Astrocyte (in vitro differentiated cells and primary cell): ENCODE measurements around the gene ZNF532. TPM values are rescaled to one million over a fixed set of nuclear protein-coding genes. Genes with fewer than 3 reads are reported as not detected.

ENCODE experiments used
- DNase-seq: peaks from one replicate; pipeline ENCODE4 v3.0.0-alpha.2; 2010; ENCODE audit warnings: low read depth
- FAIRE-seq: peaks from 2 replicates; lab custom pipeline; 2011; peaks lifted over from hg19 to GRCh38; lab: Jason Lieb, UNC
- H2AFZ ChIP-seq: 2 replicates; pipeline ENCODE4 v1.6.0; 2012; ENCODE audit warnings: low read depth, low read length, inconsistent platforms
- H3K27ac ChIP-seq: 2 replicates; pipeline ENCODE4 v1.5.1; 2011; ENCODE audit warnings: low read depth, low read length, inconsistent platforms
- H3K27me3 ChIP-seq: 2 replicates; pipeline ENCODE4 v1.6.0; 2011; ENCODE audit warnings: low read length, inconsistent platforms; ENCODE audit not compliant: insufficient read depth
- H3K36me3 ChIP-seq: 2 replicates; pipeline ENCODE4 v1.5.1; 2011; ENCODE audit warnings: low read length, inconsistent platforms; ENCODE audit not compliant: insufficient read depth
- H3K4me1 ChIP-seq: 2 replicates; pipeline ENCODE4 v1.5.1; 2011; ENCODE audit warnings: low read length, inconsistent platforms; ENCODE audit not compliant: insufficient read depth
- H3K4me2 ChIP-seq: 2 replicates; pipeline ENCODE4 v1.6.0; 2012; ENCODE audit warnings: low read length, inconsistent platforms
- H3K4me3 ChIP-seq: 2 replicates; pipeline ENCODE4 v1.5.1; 2011; ENCODE audit warnings: low read depth, mild to moderate bottlenecking, low read length, inconsistent platforms; ENCODE audit not compliant: insufficient read depth
- H3K79me2 ChIP-seq: 2 replicates; pipeline ENCODE4 v1.6.0; 2012; ENCODE audit warnings: mild to moderate bottlenecking, low read length, inconsistent platforms; ENCODE audit not compliant: insufficient read depth
- H3K9ac ChIP-seq: 2 replicates; pipeline ENCODE4 v1.6.0; 2012; ENCODE audit warnings: mild to moderate bottlenecking, low read length, inconsistent platforms
- H3K9me3 ChIP-seq: 2 replicates; pipeline ENCODE4 v1.5.1; 2012; ENCODE audit warnings: low read depth, mild to moderate bottlenecking, low read length, inconsistent platforms; ENCODE audit not compliant: insufficient read depth
- H4K20me1 ChIP-seq: 2 replicates; pipeline ENCODE4 v1.6.0; 2012; ENCODE audit warnings: low read length, inconsistent platforms; ENCODE audit not compliant: insufficient read depth
- H3K27ac Mint-ChIP-seq: one replicate; pipeline ENCODE4 v1.8.0; 2021; ENCODE audit warnings: mild to moderate bottlenecking, mixed read lengths; ENCODE audit not compliant: unreplicated experiment
- H3K27me3 Mint-ChIP-seq: one replicate; pipeline ENCODE4 v1.8.0; 2021; ENCODE audit warnings: low read depth, mixed read lengths; ENCODE audit not compliant: unreplicated experiment
- H3K36me3 Mint-ChIP-seq: one replicate; pipeline ENCODE4 v1.8.0; 2021; ENCODE audit warnings: low read depth, mixed read lengths; ENCODE audit not compliant: unreplicated experiment
- H3K4me1 Mint-ChIP-seq: one replicate; pipeline ENCODE4 v1.8.0; 2021; ENCODE audit warnings: low read depth, mixed read lengths; ENCODE audit not compliant: unreplicated experiment
- H3K4me3 Mint-ChIP-seq: one replicate; pipeline ENCODE4 v1.8.0; 2021; ENCODE audit warnings: mild to moderate bottlenecking, moderate library complexity, mixed read lengths; ENCODE audit not compliant: unreplicated experiment
- H3K9me3 Mint-ChIP-seq: one replicate; pipeline ENCODE4 v1.8.0; 2021; ENCODE audit warnings: mild to moderate bottlenecking, mixed read lengths; ENCODE audit not compliant: unreplicated experiment
- CTCF ChIP-seq: IDR thresholded peaks from 2 replicates; pipeline ENCODE4 v1.5.1; 2011; ENCODE audit warnings: low read depth, mild to moderate bottlenecking, inconsistent platforms, low read length, moderate library complexity; ENCODE audit not compliant: insufficient read depth
- EZH2 ChIP-seq: IDR thresholded peaks from 2 replicates; pipeline ENCODE4 v1.6.1; 2012; ENCODE audit warnings: mild to moderate bottlenecking, low read length, inconsistent platforms; ENCODE audit not compliant: insufficient read depth
- total RNA-seq: library from RNA; stranded (reverse); gene quantifications from 2 replicates; pipeline ENCODE4 v1.2.1, GENCODE V29; 2021

The ZNF532 gene
- total RNA-seq, 1 donor from 2014 or later: 135 TPM

GRCh38 chr18:58845928-58846724 is 18.6 kb upstream of the ZNF532 start:
- no peak overlapping the region for H3K9ac ChIP-seq
- H3K4me3 Mint-ChIP-seq: no peak overlapping the region
- peaks cover 18% of the 10 kb centered on the region for H3K4me1 Mint-ChIP-seq
- H3K36me3 ChIP-seq: no peaks in the 10 kb centered on the region
- DNase-seq: no peak
- H3K9me3 Mint-ChIP-seq: no peaks in the 10 kb centered on the region
- no peak overlapping the region for H2AFZ ChIP-seq
- no peaks in the 10 kb centered on the region for H3K79me2 ChIP-seq
- H3K4me1 ChIP-seq: peaks cover 28% of the 10 kb centered on the region
- no peaks in the 10 kb centered on the region for H4K20me1 ChIP-seq
- peaks cover 2% of the 10 kb centered on the region for H3K27me3 Mint-ChIP-seq
- no peaks in the 10 kb centered on the region for H3K9me3 ChIP-seq
- H3K4me3 ChIP-seq: no peak overlapping the region
- no peaks in the 10 kb centered on the region for H3K36me3 Mint-ChIP-seq
- H3K27ac Mint-ChIP-seq: no peak overlapping the region
- no peak for FAIRE-seq
- no peak overlapping the region for H3K4me2 ChIP-seq
- TF ChIP-seq CTCF: no peak
- no peak for TF ChIP-seq EZH2
- H3K27ac ChIP-seq: no peak overlapping the region
- H3K27me3 ChIP-seq: no peaks in the 10 kb centered on the region

- H3K9ac ChIP-seq: peak overlapping the region; percentile 7
- H3K27ac ChIP-seq: no peak overlapping the region
- no peak for TF ChIP-seq CTCF
- no peak for TF ChIP-seq EZH2
- H3K4me3 ChIP-seq: peak overlapping the region; percentile 11
- Mint-ChIP-seq H3K9me3 (no peaks in the 10 kb centered on the region), H3K4me3 (peak overlapping the region; percentile 45), H3K36me3 (no peaks in the 10 kb centered on the region), H3K27me3 (no peaks in the 10 kb centered on the region), H3K27ac (peak overlapping the region; percentile 91), H3K4me1 (peaks cover 20% of the 10 kb centered on the region)
- H4K20me1 ChIP-seq: no peaks in the 10 kb centered on the region
- H2AFZ ChIP-seq: peak overlapping the region; percentile 80
- DNase-seq (no peak), FAIRE-seq (no peak)
- H3K27me3 ChIP-seq: no peaks in the 10 kb centered on the region
- peaks cover 39% of the 10 kb centered on the region for H3K4me1 ChIP-seq
- peak overlapping the region; percentile 59 for H3K4me2 ChIP-seq
- H3K79me2 ChIP-seq: no peaks in the 10 kb centered on the region
- H3K9me3 ChIP-seq: no peaks in the 10 kb centered on the region
- no peaks in the 10 kb centered on the region for H3K36me3 ChIP-seq
These were observed 17.1 kb upstream of the ZNF532 start for GRCh38 chr18:58847383-58848071.
